SK-N-SH (cell line): ENCODE measurements around the gene TCP11L1. TPM values are rescaled to one million over a fixed set of nuclear protein-coding genes. Genes with fewer than 3 reads are reported as not detected.

ENCODE experiments used
- CTCF ChIA-PET: fragments of 300-600, 350-600 bp; formaldehyde crosslinking; extraction: SDS; loops from one replicate; lab custom pipeline; 2021; lab: Yijun Ruan, JAX
- POLR2A ChIA-PET: fragments of 350-600 bp; sonication (Branson Sonifier 250); formaldehyde crosslinking; extraction: SDS; loops from one replicate; lab custom pipeline; 2020; ENCODE audit warnings: antibody characterized with exemption, inconsistent platforms; lab: Yijun Ruan, JAX
- DNase-seq: peaks from one replicate; pipeline ENCODE4 v3.0.0; 2012
- H2AFZ ChIP-seq: fragments of 200-600 bp; sonication (generic); 2 replicates; pipeline ENCODE4 v1.8.1; 2016; ENCODE audit warnings: antibody characterized with exemption, mild to moderate bottlenecking, low read depth
- H3F3A ChIP-seq: fragments of 200-600 bp; sonication (generic); replicated peaks from 2 replicates; pipeline ENCODE3; 2016; ENCODE audit warnings: antibody characterized with exemption, mild to moderate bottlenecking; ENCODE audit not compliant: insufficient read depth
- H3K27ac ChIP-seq, 2 experiments: fragments of 200-500 bp in 1 of 2; fragments of 200-600 bp in 1 of 2; sonication (Bioruptor generic) in 1 of 2; sonication (generic), shearing (Covaris generic) in 1 of 2; 2 replicates each; pipeline versions ENCODE4 v1.5.1 to v1.6.1; 2014 to 2016; ENCODE audit warnings: low read depth in 2 of 2, inconsistent platforms in 1 of 2, low read length in 1 of 2, mild to moderate bottlenecking in 1 of 2, mixed read lengths in 1 of 2
- H3K27me3 ChIP-seq: fragments of 200-600 bp; sonication (generic), shearing (Covaris generic); 2 replicates; pipeline ENCODE4 v1.6.1; 2016; ENCODE audit warnings: mixed run types; ENCODE audit not compliant: insufficient read depth
- H3K36me3 ChIP-seq, 2 experiments: fragments of 200-500 bp in 1 of 2; fragments of 200-600 bp in 1 of 2; sonication (Bioruptor generic) in 1 of 2; sonication (generic) in 1 of 2; replicated peaks in 1 of 2; 2 replicates each; pipeline versions ENCODE3 to v1.5.1; 2014 to 2016; ENCODE audit warnings: low read length in 1 of 2, mild to moderate bottlenecking in 1 of 2; ENCODE audit not compliant: insufficient read depth in 2 of 2, control insufficient read depth in 1 of 2
- H3K4me1 ChIP-seq, 2 experiments: fragments of 200-500 bp in 1 of 2; fragments of 200-600 bp in 1 of 2; sonication (Bioruptor generic) in 1 of 2; sonication (generic), shearing (Covaris generic) in 1 of 2; 2 replicates each; pipeline versions ENCODE4 v1.5.1 to v1.6.1; 2014 to 2016; ENCODE audit warnings: low read depth in 1 of 2, low read length in 1 of 2, mixed run types in 1 of 2; ENCODE audit not compliant: insufficient read depth in 2 of 2, control insufficient read depth in 1 of 2
- H3K4me2 ChIP-seq: fragments of 200-600 bp; sonication (generic), shearing (Covaris generic); 2 replicates; pipeline ENCODE4 v1.6.1; 2017; ENCODE audit warnings: mixed run types
- H3K4me3 ChIP-seq, 2 experiments: fragments of 200-500 bp in 1 of 2; fragments of 200-600 bp in 1 of 2; sonication (Bioruptor generic) in 1 of 2; sonication (generic), shearing (Covaris generic) in 1 of 2; 2 replicates each; pipeline versions ENCODE4 v1.5.1 to v1.8.1; 2014 to 2016; ENCODE audit warnings: low read depth in 2 of 2, inconsistent platforms in 1 of 2, low read length in 1 of 2, mild to moderate bottlenecking in 1 of 2, mixed read lengths in 1 of 2, moderate library complexity in 1 of 2
- H3K79me2 ChIP-seq: fragments of 200-600 bp; sonication (generic); 2 replicates; pipeline ENCODE4 v1.8.1; 2017; ENCODE audit warnings: mild to moderate bottlenecking; ENCODE audit not compliant: insufficient read depth
- H3K9ac ChIP-seq: fragments of 200-600 bp; sonication (generic); 2 replicates; pipeline ENCODE4 v1.6.1; 2017; ENCODE audit warnings: mixed run types
- H3K9me2 ChIP-seq: fragments of 200-600 bp; sonication (generic); 2 replicates; pipeline ENCODE4 v1.6.1; 2017; ENCODE audit warnings: mixed run types
- H3K9me3 ChIP-seq: fragments of 200-600 bp; sonication (generic); 2 replicates; pipeline ENCODE4 v1.6.1; 2017; ENCODE audit warnings: mixed run types, mild to moderate bottlenecking, moderate library complexity
- H4K20me1 ChIP-seq: fragments of 200-600 bp; sonication (generic); 2 replicates; pipeline ENCODE4 v1.6.1; 2017; ENCODE audit warnings: mild to moderate bottlenecking, mixed run types; ENCODE audit not compliant: insufficient read depth
- CHD2 ChIP-seq: fragments of 150-350 bp; IDR thresholded peaks from 2 replicates; pipeline ENCODE4 v1.6.1; 2018; ENCODE audit warnings: low read length; ENCODE audit not compliant: partially characterized antibody
- CTCF ChIP-seq: fragments of 200-600 bp; sonication (generic); IDR thresholded peaks from 2 replicates; pipeline ENCODE4 v1.6.1; 2017; ENCODE audit warnings: antibody characterized with exemption, mild to moderate bottlenecking, moderate library complexity
- ELF1 ChIP-seq: IDR thresholded peaks from 2 replicates; pipeline ENCODE4 v1.4.0; 2012
- FOSL2 ChIP-seq: IDR thresholded peaks from 2 replicates; pipeline ENCODE4 v1.4.0; 2012; ENCODE audit warnings: low read depth, mild to moderate bottlenecking, moderate library complexity, borderline replicate concordance
- GABPA ChIP-seq: IDR thresholded peaks from 2 replicates; pipeline ENCODE4 v1.4.0; 2012; ENCODE audit warnings: low read depth, mild to moderate bottlenecking
- GATA2 ChIP-seq: sonication (generic); formaldehyde crosslinking; IDR thresholded peaks from 2 replicates; pipeline ENCODE4 v1.5.0; 2020; ENCODE audit warnings: mild to moderate bottlenecking, missing genetic modification reagents
- IRF3 ChIP-seq: fragments of 150-350 bp; IDR thresholded peaks from 2 replicates; pipeline ENCODE4 v1.6.1; 2016; ENCODE audit warnings: mild to moderate bottlenecking, low read depth, low read length
- JUND ChIP-seq: IDR thresholded peaks from 2 replicates; pipeline ENCODE4 v1.4.0; 2012
- MEF2A ChIP-seq: IDR thresholded peaks from 2 replicates; pipeline ENCODE4 v1.4.0; 2012; ENCODE audit warnings: low read depth, borderline replicate concordance
- MXI1 ChIP-seq: IDR thresholded peaks from 2 replicates; pipeline ENCODE4 v1.6.1; 2012; ENCODE audit warnings: mild to moderate bottlenecking, low read depth, low read length, improper control_type of control experiment
- NFIC ChIP-seq: IDR thresholded peaks from 2 replicates; pipeline ENCODE4 v1.4.0; 2012; ENCODE audit warnings: borderline replicate concordance
- NRF1 ChIP-seq: IDR thresholded peaks from 2 replicates; pipeline ENCODE4 v1.6.1; 2012; ENCODE audit warnings: low read depth, mild to moderate bottlenecking, low read length
- RAD21 ChIP-seq: IDR thresholded peaks from 2 replicates; pipeline ENCODE4 v1.6.1; 2012; ENCODE audit warnings: mild to moderate bottlenecking, low read length
- RCOR1 ChIP-seq: fragments of 150-350 bp; IDR thresholded peaks from 2 replicates; pipeline ENCODE4 v1.6.1; 2017; ENCODE audit warnings: antibody characterized with exemption, low read length
- REST ChIP-seq: IDR thresholded peaks from 2 replicates; pipeline ENCODE4 v1.6.1; 2012; ENCODE audit warnings: mild to moderate bottlenecking, low read depth, low read length, moderate library complexity
- RFX5 ChIP-seq: IDR thresholded peaks from 2 replicates; pipeline ENCODE4 v1.6.1; 2012; ENCODE audit warnings: mild to moderate bottlenecking, improper control_type of control experiment, low read length
- TAF1 ChIP-seq: IDR thresholded peaks from 2 replicates; pipeline ENCODE4 v1.6.1; 2012; ENCODE audit warnings: low read depth, mild to moderate bottlenecking, low read length, moderate library complexity, borderline replicate concordance
- TCF12 ChIP-seq: IDR thresholded peaks from 2 replicates; pipeline ENCODE4 v1.4.0; 2012
- USF1 ChIP-seq: IDR thresholded peaks from 2 replicates; pipeline ENCODE4 v1.4.0; 2012; ENCODE audit warnings: low read depth, borderline replicate concordance
- YY1 ChIP-seq: IDR thresholded peaks from 2 replicates; pipeline ENCODE4 v1.4.0; 2012; ENCODE audit warnings: low read depth, mild to moderate bottlenecking
- WGBS: methylation state at CpG from one replicate; pipeline ENCODE4 v1.1.6; 2017; ENCODE audit warnings: low lambda C conversion rate; 5-methylcytosine and 5-hydroxymethylcytosine counted together
- polyA plus RNA-seq, 3 experiments: library from polyadenylated mRNA; depleted of rRNA; stranded (reverse); fragments of >200 nt; gene quantifications; 2 replicates each; pipeline ENCODE4 v1.2.3, GENCODE V29; 2012

Gene TCP11L1
- polyA plus RNA-seq, 1 of the 3 experiments (the other 2 are of a cell fraction) = 12.7 TPM

- no peak overlapping the region for H3K27ac ChIP-seq
- H3K27me3 ChIP-seq = no peaks in the 10 kb centered on the region
- no peaks in the 10 kb centered on the region for H4K20me1 ChIP-seq
- H3F3A ChIP-seq = peaks cover 21% of the 10 kb centered on the region
- no peaks in the 10 kb centered on the region for H3K9me2 ChIP-seq
- ChIA-PET POLR2A (no interaction called here), CTCF (interaction anchor here (1.0 kb wide), 1 partner anchor 13 kb away, joined by 3 read pairs; no protein-coding TSS in a partner anchor)
- no peaks in the 10 kb centered on the region for H3K36me3 ChIP-seq
- H3K9ac ChIP-seq = no peak overlapping the region
- peaks cover 18% of the 10 kb centered on the region; the same call in 1 of the 2 replicates for H3K79me2 ChIP-seq
- WGBS = 73% methylated on average over 1 of the region's 1 CpG
- no peak for DNase-seq
- no peak for TF ChIP-seq GATA2
- TF ChIP-seq RFX5 = no peak
- TF ChIP-seq MXI1 = no peak
- no peak for TF ChIP-seq IRF3
- TF ChIP-seq NFIC = no peak
- no peak for TF ChIP-seq TAF1
- TF ChIP-seq RCOR1 = no peak
- no peak for TF ChIP-seq YY1
- no peak for TF ChIP-seq FOSL2
- no peak for TF ChIP-seq CTCF
- no peak for TF ChIP-seq REST
- TF ChIP-seq USF1 = no peak
- TF ChIP-seq TCF12 = no peak
- TF ChIP-seq MEF2A = no peak
- TF ChIP-seq NRF1 = no peak
- TF ChIP-seq GABPA = no peak
- no peak for TF ChIP-seq ELF1
- no peak for TF ChIP-seq RAD21
- TF ChIP-seq JUND = no peak
- no peak for TF ChIP-seq CHD2
- no peaks in the 10 kb centered on the region for H3K9me3 ChIP-seq
- H3K4me2 ChIP-seq = no peak overlapping the region
- peaks cover 5 to 29% of the 10 kb centered on the region in 2 experiments; a peak in 3 of 4 replicates for H3K4me1 ChIP-seq
- no peak overlapping the region for H3K4me3 ChIP-seq
- no peak overlapping the region for H2AFZ ChIP-seq
Observed at GRCh38 chr11:33013755-33014154, 25.6 kb upstream of the TCP11L1 start.
